Mucosa of descending colon (tissue), 3 donors: ENCODE data around the gene RNF20. TPM values are rescaled to one million over a fixed set of nuclear protein-coding genes. Genes with fewer than 3 reads are reported as not detected.

Experiments used
- ATAC-seq: fragments of 200-7000 bp; cut with Tn5 transposase; one replicate; pipeline ENCODE4 v1.9.1; 2020; ENCODE audit warnings: mild to moderate bottlenecking, moderate library complexity
- DNase-seq, 3 donors: peaks; one replicate each; pipeline ENCODE4 v3.0.0-alpha.2; 2020
- H3K36me3 ChIP-seq: fragments of 200-600 bp; one replicate; pipeline ENCODE4 v1.8.0; 2021; ENCODE audit warnings: low read depth, mild to moderate bottlenecking
- H3K4me1 ChIP-seq: fragments of 200-600 bp; one replicate; pipeline ENCODE4 v1.8.0; 2021; ENCODE audit warnings: low read depth, mild to moderate bottlenecking
- H3K4me3 ChIP-seq: fragments of 200-600 bp; one replicate; pipeline ENCODE4 v1.8.0; 2021; ENCODE audit warnings: mild to moderate bottlenecking
- H3K9me3 ChIP-seq: fragments of 200-600 bp; one replicate; pipeline ENCODE4 v1.8.0; 2021; ENCODE audit warnings: mild to moderate bottlenecking
- CTCF ChIP-seq: fragments of 200-600 bp; IDR thresholded peaks from one replicate; pipeline ENCODE4 v1.8.0; 2022; ENCODE audit warnings: antibody characterized with exemption, mild to moderate bottlenecking
- intact Hi-C, 2 donors: fragments of 100-400 bp; cut with DNase I in 1 of 2; cut with micrococcal nuclease in 1 of 2; formaldehyde crosslinking; loops; one replicate each; pipeline versions ENCODE4 v1.11.0 to v1.11.1; 2022; cut with DNase I, micrococcal nuclease
- long read RNA-seq, 2 donors: library from polyadenylated mRNA; unstranded; transcript quantifications; one replicate each; pipeline ENCODE4 v2.0.0, GENCODE V29; 2019 to 2021
- total RNA-seq, 3 donors: library from RNA; stranded (reverse); fragmentation: NEBNext Ultra II Directional in 2 of 3; extraction: Animal tissue kit (Norgen Biotek cat#: 25700) in 2 of 3; gene quantifications; one replicate each; pipeline versions ENCODE4 v1.2.1 to v1.2.4, GENCODE V29; 2021 to 2023
- donor health status: DM: no; HTN: no; CAD: no; lungs with moderate emphysema.
- donor health status: DM: no; HTN: no; CAD: no.
- donor health status: DM: no; HTN: yes; CAD: no.

Gene RNF20
- 10 to 100 TPM; 37.8 to 58.9 (median 41.7) TPM for total RNA-seq
- long read RNA-seq, donor 1, transcript RNF20-202 (20 exons, 3,940 nt) = major isoform, 47 of 64 reads
- long read RNA-seq, donor 1, partial matches to known transcripts = 9 of 64 reads
- long read RNA-seq, donor 1, other reads (novel, unspliced or antisense) = 8 of 64 reads
- long read RNA-seq, donor 2, partial matches to known transcripts = 36 of 39 reads
- long read RNA-seq, donor 2, other reads (novel, unspliced or antisense) = 2 of 39 reads

GRCh38 chr9:101533334-101534204 is at the start of gene RNF20:
Gene RNF20 (plus strand): TSS chr9:101533853. CDS start chr9:101535424, 1,571 bp downstream.
- H3K9me3 ChIP-seq = no peaks in the 10 kb centered on the region
- peaks cover 22% of the 10 kb centered on the region for H3K4me1 ChIP-seq
- peaks cover 3% of the 10 kb centered on the region for H3K36me3 ChIP-seq
- ATAC-seq = peak; percentile 99
- intact Hi-C loops = no loop called here
- peak within 1 kb of the TSS; percentile 67 for H3K4me3 ChIP-seq
- peak; percentile 100 for DNase-seq
- no peak for TF ChIP-seq CTCF

GRCh38 chr9:101484046-101484445 is 49.6 kb upstream of the RNF20 start:
- Histone ChIP-seq H3K4me1 (peaks cover 22% of the 10 kb centered on the region), H3K36me3 (no peaks in the 10 kb centered on the region), H3K4me3 (no peak overlapping the region), H3K9me3 (no peaks in the 10 kb centered on the region)
- ATAC-seq (no peak), DNase-seq (no peak)
- intact Hi-C loops = no loop called here
- no peak for TF ChIP-seq CTCF

GRCh38 chr9:101485924-101486692 is 47.5 kb upstream of the RNF20 start:
- DNase-seq (peak; percentile 73 to 80 (median 75)), ATAC-seq (peak; percentile 73)
- intact Hi-C loops = no loop called here
- no peaks in the 10 kb centered on the region for H3K36me3 ChIP-seq
- H3K4me1 ChIP-seq = peaks cover 17% of the 10 kb centered on the region
- H3K4me3 ChIP-seq = peak overlapping the region; percentile 47
- no peaks in the 10 kb centered on the region for H3K9me3 ChIP-seq
- no peak for TF ChIP-seq CTCF

GRCh38 chr9:101486693-101487442 is 46.8 kb upstream of the RNF20 start:
- Histone ChIP-seq H3K36me3 (no peaks in the 10 kb centered on the region), H3K4me3 (peak overlapping the region; percentile 47), H3K4me1 (peaks cover 10% of the 10 kb centered on the region), H3K9me3 (no peaks in the 10 kb centered on the region)
- ATAC-seq = peak; percentile 89
- peak; percentile 72 to 86 (median 74) for DNase-seq
- intact Hi-C loops = no loop called here
- no peak for TF ChIP-seq CTCF

GRCh38 chr9:101487443-101487840 is 46.2 kb upstream of the RNF20 start:
- intact Hi-C loops = no loop called here
- no peaks in the 10 kb centered on the region for H3K9me3 ChIP-seq
- H3K4me3 ChIP-seq = no peak overlapping the region
- ATAC-seq (peak; percentile 15), DNase-seq (peak in 1 of 3 donors; percentile 15)
- no peak for TF ChIP-seq CTCF
- H3K36me3 ChIP-seq = no peaks in the 10 kb centered on the region
- H3K4me1 ChIP-seq = peaks cover 6% of the 10 kb centered on the region
